Measurements from ENCODE around the gene DMAC1. TPM values are rescaled to one million over a fixed set of nuclear protein-coding genes. Genes with fewer than 3 reads are reported as not detected.

Gene DMAC1
- total RNA-seq, 1 experiment from 2014 or later: 72.7 TPM

DNA sequence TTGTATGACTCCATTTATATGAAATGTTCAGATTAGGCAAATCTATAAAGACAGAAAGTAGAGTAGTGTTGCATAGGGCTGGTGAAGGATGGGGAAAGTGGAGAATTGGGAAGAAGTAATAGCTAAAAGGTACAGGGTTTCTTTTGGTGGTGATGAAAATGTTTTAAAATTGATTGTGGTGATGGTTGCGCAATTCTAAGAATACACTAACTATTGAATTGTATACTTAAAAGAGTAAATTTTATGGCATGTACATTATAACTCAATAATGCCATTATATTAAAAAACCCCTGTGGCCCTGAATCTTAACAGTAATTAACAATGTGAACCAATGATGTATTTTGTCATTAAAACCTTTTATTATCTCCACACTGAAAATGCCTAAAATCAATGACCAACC is 20.4 kb upstream of the DMAC1 start:
- Histone ChIP-seq H4K20me1 (ENCODE audit: control insufficient read depth, insufficient read depth, insufficient read length) (no peaks in the 10 kb centered on the region), H2BK15ac (ENCODE audit: low read depth, low read length) (no peak overlapping the region), H3K27ac (ENCODE audit: insufficient read length, low read depth, low read length) (no peak overlapping the region), H4K5ac (ENCODE audit: insufficient read length, low read depth, low read length) (no peak overlapping the region), H2BK12ac (ENCODE audit: insufficient read length, low read depth, low read length) (no peak overlapping the region), H3K56ac (ENCODE audit: insufficient read length, low read depth, low read length) (no peak overlapping the region), H2AK5ac (ENCODE audit: insufficient read length, low read length) (no peak overlapping the region), H2BK5ac (ENCODE audit: insufficient read length, low read length) (no peak overlapping the region), H3K18ac (ENCODE audit: insufficient read length, low read depth, low read length) (no peak overlapping the region), H3K79me1 (ENCODE audit: insufficient read depth, low read depth, low read length, poor library complexity, severe bottlenecking) (no peaks in the 10 kb centered on the region), H4K8ac (replicated peaks; ENCODE audit: insufficient read length, low read depth, low read length) (no peak overlapping the region), H3K23me2 (ENCODE audit: insufficient read length, low read depth, low read length, poor library complexity, severe bottlenecking) (no peaks in the 10 kb centered on the region), H3K4me1 (ENCODE audit: insufficient read depth, low read length) (no peaks in the 10 kb centered on the region; the same call in 1 of the 2 replicates), H3T11ph (ENCODE audit: low read length) (no peak overlapping the region), H3K79me2 (ENCODE audit: insufficient read depth, low read length) (no peaks in the 10 kb centered on the region), H2AFZ (ENCODE audit: low read length) (no peak overlapping the region), H3K23ac (ENCODE audit: insufficient read length, low read depth, low read length) (no peak overlapping the region), H2BK120ac (ENCODE audit: low read depth, low read length, poor library complexity, severe bottlenecking) (no peak overlapping the region), H3K27me3 (ENCODE audit: insufficient read depth, low read length) (no peaks in the 10 kb centered on the region), H3K9me3 (ENCODE audit: control insufficient read depth, low read depth, low read length) (no peaks in the 10 kb centered on the region), H4K91ac (ENCODE audit: insufficient read length, low read depth, low read length) (no peak overlapping the region), H3K9ac (ENCODE audit: extremely low read depth, insufficient read length, low read length) (no peak overlapping the region), H3K14ac (ENCODE audit: insufficient read depth, low read length) (no peak overlapping the region), H3K4ac (ENCODE audit: low read depth, low read length) (no peak overlapping the region), H2BK20ac (ENCODE audit: low read depth, low read length, poor library complexity, severe bottlenecking) (no peak overlapping the region), H3K4me2 (ENCODE audit: insufficient read depth, insufficient read length, low read length) (no peak overlapping the region)
- H3K4me3 Mint-ChIP-seq: no peak overlapping the region
- H3K9me3 Mint-ChIP-seq: no peaks in the 10 kb centered on the region
- H3K27me3 Mint-ChIP-seq (ENCODE audit: low read depth): no peaks in the 10 kb centered on the region
- DNase-seq: no peak
- peaks cover 5 to 6% of the 10 kb centered on the region in 2 experiments; a peak in 3 of 4 replicates for H3K4me1 Mint-ChIP-seq
- TF ChIP-seq, protein P1, sequence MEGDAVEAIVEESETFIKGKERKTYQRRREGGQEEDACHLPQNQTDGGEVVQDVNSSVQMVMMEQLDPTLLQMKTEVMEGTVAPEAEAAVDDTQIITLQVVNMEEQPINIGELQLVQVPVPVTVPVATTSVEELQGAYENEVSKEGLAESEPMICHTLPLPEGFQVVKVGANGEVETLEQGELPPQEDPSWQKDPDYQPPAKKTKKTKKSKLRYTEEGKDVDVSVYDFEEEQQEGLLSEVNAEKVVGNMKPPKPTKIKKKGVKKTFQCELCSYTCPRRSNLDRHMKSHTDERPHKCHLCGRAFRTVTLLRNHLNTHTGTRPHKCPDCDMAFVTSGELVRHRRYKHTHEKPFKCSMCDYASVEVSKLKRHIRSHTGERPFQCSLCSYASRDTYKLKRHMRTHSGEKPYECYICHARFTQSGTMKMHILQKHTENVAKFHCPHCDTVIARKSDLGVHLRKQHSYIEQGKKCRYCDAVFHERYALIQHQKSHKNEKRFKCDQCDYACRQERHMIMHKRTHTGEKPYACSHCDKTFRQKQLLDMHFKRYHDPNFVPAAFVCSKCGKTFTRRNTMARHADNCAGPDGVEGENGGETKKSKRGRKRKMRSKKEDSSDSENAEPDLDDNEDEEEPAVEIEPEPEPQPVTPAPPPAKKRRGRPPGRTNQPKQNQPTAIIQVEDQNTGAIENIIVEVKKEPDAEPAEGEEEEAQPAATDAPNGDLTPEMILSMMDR (conservative IDR thresholded peaks at IDR 0.05): no peak
- H3K27ac Mint-ChIP-seq: no peak overlapping the region
- no peaks in the 10 kb centered on the region for H3K36me3 Mint-ChIP-seq (ENCODE audit: insufficient read depth in 1 of 3, low read depth in 3 of 3)
- no CpG with 5 or more reads among the region's 1 CpG for WGBS (ENCODE audit: extremely low coverage, insufficient read length, low lambda C conversion rate)

Measured in H9 (cell line).